H7 (cell line): ENCODE data around the gene ADAP2. TPM values are rescaled to one million over a fixed set of nuclear protein-coding genes. Genes with fewer than 3 reads are reported as not detected.
"Not testable (repeated sequence)": the region's sequence is repeated elsewhere in the genome, so short reads cannot be mapped to it uniquely, and the experiment has no call there.

Experiments
- DNase-seq: peaks from one replicate; pipeline ENCODE4 v3.0.0; 2012
- H3K27me3 ChIP-seq: 2 replicates; pipeline ENCODE4 v1.6.0; 2011; ENCODE audit warnings: mild to moderate bottlenecking, low read length; ENCODE audit not compliant: control insufficient read depth, insufficient read depth
- H3K36me3 ChIP-seq: replicated peaks from 2 replicates; pipeline ENCODE4 v1.5.1; 2011; ENCODE audit warnings: low read length; ENCODE audit not compliant: control insufficient read depth, insufficient read depth
- H3K4me3 ChIP-seq: 2 replicates; pipeline ENCODE4 v1.5.1; 2011; ENCODE audit warnings: low read depth, mild to moderate bottlenecking, control low read depth, low read length, moderate library complexity; ENCODE audit not compliant: insufficient read depth
- total RNA-seq: library from RNA; depleted of rRNA; stranded (reverse); fragments of >200 nt; shearing (Covaris generic); gene quantifications from 2 replicates; pipeline ENCODE4 v1.2.3, GENCODE V29; 2014; rRNA removed

Gene ADAP2, protein sequence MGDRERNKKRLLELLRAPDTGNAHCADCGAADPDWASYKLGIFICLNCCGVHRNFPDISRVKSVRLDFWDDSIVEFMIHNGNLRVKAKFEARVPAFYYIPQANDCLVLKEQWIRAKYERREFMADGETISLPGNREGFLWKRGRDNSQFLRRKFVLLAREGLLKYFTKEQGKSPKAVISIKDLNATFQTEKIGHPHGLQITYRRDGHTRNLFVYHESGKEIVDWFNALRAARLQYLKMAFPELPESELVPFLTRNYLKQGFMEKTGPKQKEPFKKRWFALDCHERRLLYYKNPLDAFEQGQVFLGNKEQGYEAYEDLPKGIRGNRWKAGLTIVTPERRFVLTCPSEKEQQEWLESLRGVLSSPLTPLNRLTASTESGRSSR
- total RNA-seq: 0.96 and 1.3 TPM in 2 replicates

DNA sequence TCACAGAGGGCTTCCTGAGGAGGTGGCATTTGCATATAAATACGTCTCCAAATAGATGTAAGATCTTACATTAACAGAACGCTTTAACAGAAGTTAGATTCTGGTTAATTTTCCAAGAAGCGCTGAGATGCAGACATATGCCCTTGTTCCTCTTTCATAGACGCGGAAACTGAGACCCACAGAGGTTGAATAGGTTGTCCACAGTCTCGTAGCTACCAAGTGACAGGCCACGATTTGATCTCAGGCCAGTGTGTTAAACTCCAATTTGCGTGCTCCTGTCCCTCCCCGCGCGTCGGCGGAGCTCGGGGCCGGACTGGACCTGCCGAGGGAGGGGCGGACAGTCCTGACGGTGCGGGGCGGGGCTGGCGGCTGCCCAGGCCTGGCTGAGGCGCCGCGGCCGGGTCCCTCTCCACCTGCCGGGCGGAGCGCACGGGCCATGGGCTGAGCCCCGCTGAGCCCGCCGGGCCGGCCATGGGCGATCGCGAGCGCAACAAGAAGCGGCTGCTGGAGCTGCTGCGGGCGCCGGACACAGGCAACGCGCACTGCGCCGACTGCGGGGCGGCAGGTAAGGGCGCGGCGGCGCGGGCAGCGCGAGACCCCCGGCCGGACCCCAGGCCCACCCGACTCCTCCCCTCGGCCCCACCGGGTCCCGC, at the start of gene ADAP2:
Gene ADAP2 (plus strand): TSS at position 402 of the 653 bp plus-strand sequence. CDS start 70 bp downstream, at position 472.
- H3K27me3 ChIP-seq: peaks cover 41% of the 10 kb centered on the region
- no peaks in the 10 kb centered on the region for H3K36me3 ChIP-seq
- DNase-seq: peak; percentile 91
- H3K4me3 ChIP-seq: peak within 1 kb of the TSS; percentile 34

- no peak for DNase-seq
- Histone ChIP-seq H3K4me3 (no peak overlapping the region), H3K36me3 (peaks cover 7% of the 10 kb centered on the region), H3K27me3 (no peaks in the 10 kb centered on the region)
Observed at GRCh38 chr17:30886187-30886586, 35.6 kb upstream of the ADAP2 start.

GRCh38 chr17:30894236-30894635, 27.5 kb upstream of the ADAP2 start:
- peaks cover 5% of the 10 kb centered on the region for H3K36me3 ChIP-seq
- DNase-seq: no peak
- no peak overlapping the region for H3K4me3 ChIP-seq
- no peaks in the 10 kb centered on the region for H3K27me3 ChIP-seq

GRCh38 chr17:30897311-30897710, 24.4 kb upstream of the ADAP2 start:
- no peaks in the 10 kb centered on the region for H3K27me3 ChIP-seq
- no peak for DNase-seq
- H3K4me3 ChIP-seq: no peak overlapping the region
- H3K36me3 ChIP-seq: peaks cover 3% of the 10 kb centered on the region

- DNase-seq: peak; percentile 40
- no peaks in the 10 kb centered on the region for H3K27me3 ChIP-seq
- peak overlapping the region; percentile 78 for H3K4me3 ChIP-seq
- H3K36me3 ChIP-seq: no peaks in the 10 kb centered on the region; the same call in 1 of the 2 replicates
Observed at GRCh38 chr17:30905742-30906100, 16.0 kb upstream of the ADAP2 start.

- H3K27me3 ChIP-seq: no peaks in the 10 kb centered on the region
- peak within 1 kb of the TSS; percentile 78 for H3K4me3 ChIP-seq
- DNase-seq: peak; percentile 92
- H3K36me3 ChIP-seq: no peaks in the 10 kb centered on the region; the same call in 1 of the 2 replicates
Observed at GRCh38 chr17:30906101-30906911, 15.4 kb upstream of the ADAP2 start, which contains the start of gene TEFM. TEFM (minus strand) TSS chr17:30906238; CDS start chr17:30906198, 40 bp downstream.

DNA sequence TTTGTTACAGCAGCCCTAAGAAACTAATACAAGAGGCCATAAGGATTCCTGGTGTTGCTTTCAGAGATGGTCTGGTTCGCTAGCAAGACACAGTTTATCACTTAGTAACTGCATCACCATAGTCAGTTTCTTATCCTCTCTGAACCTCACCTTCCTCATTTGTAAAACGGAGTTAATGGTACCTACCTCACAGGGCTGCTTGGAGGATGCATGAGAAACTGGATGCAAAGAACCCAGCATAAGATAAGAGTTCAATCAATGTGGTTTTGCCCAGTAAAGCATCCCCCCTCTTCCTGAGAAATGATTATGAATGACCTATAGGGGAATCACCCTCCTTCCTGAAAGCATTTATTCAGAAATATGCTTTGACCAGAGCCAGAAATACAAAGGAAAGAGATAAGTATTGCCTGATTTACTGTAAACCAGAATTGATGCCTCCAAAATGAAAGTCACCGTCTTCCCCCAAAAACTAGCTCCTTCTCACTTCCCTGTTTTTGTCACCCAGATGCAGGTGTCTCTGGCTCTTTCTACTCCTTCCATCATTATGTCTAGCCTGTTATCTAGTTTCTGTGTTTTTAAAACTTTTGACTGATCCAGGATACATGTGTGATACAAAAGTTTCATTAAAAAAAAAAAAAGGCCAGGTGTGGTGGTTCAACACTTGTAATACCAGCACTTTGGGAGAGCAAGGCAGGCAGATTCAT, 12.9 kb upstream of the ADAP2 start:
- H3K36me3 ChIP-seq: no peaks in the 10 kb centered on the region
- H3K27me3 ChIP-seq: no peaks in the 10 kb centered on the region
- DNase-seq: no peak
- no peak overlapping the region for H3K4me3 ChIP-seq

DNA sequence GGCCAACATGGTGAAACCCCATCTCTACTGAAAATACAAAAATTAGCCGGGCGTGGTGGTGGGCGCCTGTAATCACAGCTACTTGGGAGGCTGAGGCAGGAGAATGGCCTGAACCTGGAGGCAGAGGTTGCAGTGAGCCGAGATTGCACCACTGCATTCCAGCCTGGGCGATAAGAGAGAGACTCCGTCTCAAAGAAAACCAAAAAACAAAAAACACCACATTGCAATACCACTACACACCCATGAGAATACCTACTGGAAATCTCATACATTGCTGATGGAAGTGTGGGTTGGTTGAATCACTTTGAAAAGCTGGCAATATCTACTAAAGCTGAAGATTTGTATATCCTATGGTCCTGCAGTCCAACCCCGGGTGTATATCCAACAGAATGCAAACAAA, 11.6 kb upstream of the ADAP2 start:
- DNase-seq, H3K36me3 ChIP-seq, H3K4me3 ChIP-seq, H3K27me3 ChIP-seq: not testable (repeated sequence)

DNA sequence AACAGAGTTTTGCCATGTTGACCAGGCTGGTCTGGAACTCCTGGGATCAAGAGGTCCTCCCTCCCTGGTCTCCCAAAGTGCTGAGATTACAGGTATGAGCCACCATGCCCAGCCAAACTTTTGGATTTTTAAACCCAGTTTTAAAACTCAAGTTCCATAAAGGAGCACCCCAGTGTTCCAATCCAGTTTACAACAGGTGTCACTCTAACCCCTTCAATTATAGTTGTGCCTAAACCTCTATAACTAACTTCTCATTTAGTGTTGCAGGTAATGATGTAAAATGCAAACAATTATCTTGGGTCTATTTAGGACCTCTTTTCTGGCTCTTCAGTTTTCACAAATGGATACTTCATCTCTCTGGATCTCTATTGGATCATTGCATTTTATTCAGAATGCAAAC, 7.8 kb upstream of the ADAP2 start:
- H3K36me3 ChIP-seq: no peaks in the 10 kb centered on the region

DNA sequence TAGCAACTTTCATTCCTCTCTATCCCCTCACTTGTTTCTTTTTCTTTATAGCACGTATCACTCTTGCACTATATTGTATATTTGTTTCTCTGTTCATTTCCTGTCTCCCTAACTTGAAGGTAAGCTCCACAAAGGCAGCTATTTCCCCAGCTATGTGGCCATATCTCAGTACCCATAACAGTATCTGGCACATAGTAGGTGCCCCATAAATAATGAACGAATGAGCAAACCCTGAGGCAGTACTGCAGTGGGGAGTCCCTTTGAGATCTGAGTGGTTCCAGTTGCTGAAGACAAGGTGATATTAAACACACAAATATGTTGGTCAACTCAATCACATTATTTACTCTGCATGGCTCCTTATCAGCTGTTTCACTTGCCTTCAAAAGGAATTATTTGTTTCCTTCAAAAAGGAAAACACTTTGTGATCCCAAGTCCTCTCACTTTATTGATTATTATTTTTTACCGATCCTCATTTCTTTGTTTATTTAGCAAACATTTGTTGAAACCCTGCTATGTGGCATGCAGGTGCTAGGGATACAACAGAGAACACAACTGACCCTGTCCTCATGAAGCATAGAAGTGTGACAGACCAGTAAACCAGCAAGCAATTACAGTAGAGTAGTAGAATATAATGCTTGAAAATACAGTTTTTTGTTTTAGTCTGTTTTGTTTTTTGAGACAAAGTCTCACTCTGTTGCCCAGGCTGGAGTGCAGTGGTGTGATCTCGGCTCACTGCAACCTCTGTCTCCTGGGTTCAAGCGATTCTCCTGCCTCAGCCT, 5.7 kb upstream of the ADAP2 start:
- DNase-seq: no peak
- Histone ChIP-seq H3K27me3 (peaks cover 10% of the 10 kb centered on the region), H3K36me3 (no peaks in the 10 kb centered on the region), H3K4me3 (no peak overlapping the region)

More for the DNA sequence above, 7.8 kb upstream of the ADAP2 start:
- Histone ChIP-seq H3K27me3 (no peaks in the 10 kb centered on the region; the same call in 1 of the 2 replicates), H3K4me3 (no peak overlapping the region)
- no peak for DNase-seq

DNA sequence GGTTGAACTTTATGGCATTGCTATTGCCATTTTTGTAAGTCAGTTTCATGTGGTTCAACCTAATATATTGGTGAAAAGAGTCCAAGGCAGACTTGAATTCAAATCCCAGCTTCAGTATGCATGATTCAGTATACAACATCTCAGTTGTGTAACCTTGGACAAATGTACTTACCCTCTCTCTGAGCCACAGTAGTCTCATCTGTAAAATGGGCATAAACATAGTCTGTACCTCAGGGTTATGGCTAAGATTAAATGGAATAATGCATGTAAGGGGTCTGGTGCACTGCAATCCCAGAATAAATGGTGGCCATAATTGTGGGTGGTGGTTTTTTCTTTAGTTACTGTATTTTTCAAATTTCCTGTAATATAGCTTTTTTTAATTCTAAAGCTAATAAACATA, 4.7 kb upstream of the ADAP2 start:
- DNase-seq: no peak
- Histone ChIP-seq H3K27me3 (peaks cover 20% of the 10 kb centered on the region), H3K4me3 (no peak overlapping the region), H3K36me3 (no peaks in the 10 kb centered on the region)

DNA sequence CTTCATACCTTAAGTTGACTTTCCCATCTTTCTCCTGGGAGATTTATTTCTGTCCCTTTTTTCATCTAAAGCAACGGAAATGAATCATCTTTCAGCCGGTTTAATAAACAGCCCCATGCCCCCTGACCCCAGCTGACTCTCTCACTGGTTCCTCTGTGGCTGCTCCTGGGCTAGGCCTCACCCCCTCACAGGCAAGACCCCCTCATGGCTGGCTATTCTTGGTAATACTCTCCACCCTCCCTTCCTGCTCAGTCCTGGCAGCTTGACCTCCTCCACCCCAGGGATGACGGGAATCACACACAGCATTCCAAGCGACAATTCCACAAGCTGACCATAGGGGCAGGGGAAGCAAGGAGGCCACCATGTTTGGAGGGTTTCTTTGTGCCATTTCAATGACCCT, 1.5 kb upstream of the ADAP2 start:
- Histone ChIP-seq H3K4me3 (no peak overlapping the region), H3K36me3 (no peaks in the 10 kb centered on the region), H3K27me3 (peaks cover 41% of the 10 kb centered on the region)
- peak; percentile 80 for DNase-seq

DNA sequence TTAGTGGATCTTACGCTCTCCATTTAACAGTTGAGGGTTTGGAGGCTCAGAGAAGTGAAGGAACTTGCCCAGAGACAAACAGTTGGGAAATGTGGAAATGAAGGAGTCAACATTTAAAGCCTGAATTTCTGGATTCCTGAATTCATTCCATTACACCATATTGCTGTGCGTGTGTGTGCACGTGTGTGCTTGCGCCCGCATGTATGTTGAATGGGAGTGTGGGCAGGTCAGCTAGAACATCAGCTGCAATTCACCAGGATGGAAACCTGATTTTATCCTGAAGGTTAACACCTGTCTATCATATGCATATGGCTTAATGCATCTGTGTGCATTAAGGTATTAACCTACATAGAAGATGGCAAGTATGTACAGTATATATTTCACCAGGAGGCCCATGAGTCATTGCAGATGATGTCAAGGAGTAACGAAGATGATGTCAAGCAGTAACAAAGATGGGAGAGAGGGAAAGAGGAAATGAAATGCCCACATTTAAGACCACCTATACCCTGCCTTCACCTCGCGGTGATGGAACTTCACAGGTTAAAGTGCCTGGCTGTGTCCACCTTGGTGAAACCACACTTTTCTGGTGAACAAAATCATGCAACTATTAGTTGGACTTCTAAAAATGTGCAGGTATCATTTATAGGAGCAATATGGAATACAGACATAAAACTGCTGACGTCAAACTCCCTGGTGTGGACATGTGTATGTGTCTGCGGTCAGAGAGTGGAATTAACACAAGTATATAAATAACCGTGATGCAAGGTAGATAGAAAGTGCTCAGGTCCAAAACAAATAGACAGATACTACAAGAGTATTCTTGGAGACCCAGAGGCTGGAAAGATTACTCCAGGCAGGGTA, 832 bp upstream of the ADAP2 start:
- DNase-seq: no peak
- Histone ChIP-seq H3K4me3 (no peak overlapping the region), H3K36me3 (no peaks in the 10 kb centered on the region), H3K27me3 (peaks cover 41% of the 10 kb centered on the region)
